ENCODE data around the gene CACNA2D4.
"Not testable (repeated sequence)": the region's sequence is repeated elsewhere in the genome, so short reads cannot be mapped to it uniquely, and the experiment has no call there.

The CACNA2D4 gene

GRCh38 chr12:1820191-1820895 is 98.1 kb downstream of the CACNA2D4 start, which contains the start of gene LRTM2:
Gene LRTM2 (plus strand): TSS chr12:1820565. CDS start chr12:1828149, 7,584 bp downstream.
- Histone ChIP-seq H3K27me3 (ENCODE audit: insufficient read depth, low read length) (peaks cover 38% of the 10 kb centered on the region), H3K36me3 (ENCODE audit: insufficient read depth, low read depth, low read length) (no peaks in the 10 kb centered on the region), H3K9ac (ENCODE audit: low read depth, low read length) (no peak within 1 kb of the TSS), H3K4me3 (ENCODE audit: low read length) (peak within 1 kb of the TSS; percentile 48; the same call in 1 of the 2 replicates), H3K27ac (ENCODE audit: low read length) (no peak within 1 kb of the TSS), H3K4me1 (ENCODE audit: insufficient read depth, low read length) (no peaks in the 10 kb centered on the region), H3K9me3 (ENCODE audit: insufficient read depth, low read depth, low read length) (no peaks in the 10 kb centered on the region)

- H3K27ac ChIP-seq (ENCODE audit: low read length) = no peak overlapping the region
- H3K4me3 ChIP-seq (ENCODE audit: low read length) = no peak overlapping the region; the same call in 1 of the 2 replicates
- H3K9ac ChIP-seq (ENCODE audit: low read depth, low read length) = no peak overlapping the region
- H3K9me3 ChIP-seq (ENCODE audit: insufficient read depth, low read depth, low read length) = no peaks in the 10 kb centered on the region
- H3K36me3 ChIP-seq (ENCODE audit: insufficient read depth, low read depth, low read length) = no peaks in the 10 kb centered on the region
- no peaks in the 10 kb centered on the region for H3K4me1 ChIP-seq (ENCODE audit: insufficient read depth, low read length)
- peaks cover 38% of the 10 kb centered on the region for H3K27me3 ChIP-seq (ENCODE audit: insufficient read depth, low read length)
Observed at GRCh38 chr12:1819571-1819970, 98.9 kb downstream of the CACNA2D4 start.

GRCh38 chr12:1819050-1819449 is 99.4 kb downstream of the CACNA2D4 start:
- H3K4me1 ChIP-seq (ENCODE audit: insufficient read depth, low read length) = no peaks in the 10 kb centered on the region

GRCh38 chr12:1817928-1818327 is 100.5 kb downstream of the CACNA2D4 start:
- peaks cover 38% of the 10 kb centered on the region for H3K27me3 ChIP-seq (ENCODE audit: insufficient read depth, low read length)

More at GRCh38 chr12:1819050-1819449, 99.4 kb downstream of the CACNA2D4 start:
- no peaks in the 10 kb centered on the region for H3K36me3 ChIP-seq (ENCODE audit: insufficient read depth, low read depth, low read length)
- H3K9ac ChIP-seq (ENCODE audit: low read depth, low read length) = no peak overlapping the region
- H3K4me3 ChIP-seq (ENCODE audit: low read length) = no peak overlapping the region
- peaks cover 38% of the 10 kb centered on the region for H3K27me3 ChIP-seq (ENCODE audit: insufficient read depth, low read length)
- no peaks in the 10 kb centered on the region for H3K9me3 ChIP-seq (ENCODE audit: insufficient read depth, low read depth, low read length)
- H3K27ac ChIP-seq (ENCODE audit: low read length) = no peak overlapping the region

GRCh38 chr12:1816730-1817348 is 101.6 kb downstream of the CACNA2D4 start:
- Histone ChIP-seq H3K9me3 (ENCODE audit: insufficient read depth, low read depth, low read length) (no peaks in the 10 kb centered on the region), H3K4me1 (ENCODE audit: insufficient read depth, low read length) (no peaks in the 10 kb centered on the region), H3K36me3 (ENCODE audit: insufficient read depth, low read depth, low read length) (no peaks in the 10 kb centered on the region), H3K27ac (ENCODE audit: low read length) (no peak overlapping the region), H3K9ac (ENCODE audit: low read depth, low read length) (no peak overlapping the region), H3K4me3 (ENCODE audit: low read length) (no peak overlapping the region), H3K27me3 (ENCODE audit: insufficient read depth, low read length) (peaks cover 30% of the 10 kb centered on the region)

More at GRCh38 chr12:1817928-1818327, 100.5 kb downstream of the CACNA2D4 start:
- not testable (repeated sequence) for H3K4me3 ChIP-seq (ENCODE audit: low read length); H3K27ac ChIP-seq (ENCODE audit: low read length); H3K9ac ChIP-seq (ENCODE audit: low read depth, low read length); H3K36me3 ChIP-seq (ENCODE audit: insufficient read depth, low read depth, low read length); H3K4me1 ChIP-seq (ENCODE audit: insufficient read depth, low read length); H3K9me3 ChIP-seq (ENCODE audit: insufficient read depth, low read depth, low read length)

- H3K9ac ChIP-seq (ENCODE audit: low read depth, low read length) = no peak overlapping the region
- H3K27me3 ChIP-seq (ENCODE audit: insufficient read depth, low read length) = peaks cover 22% of the 10 kb centered on the region
- H3K4me3 ChIP-seq (ENCODE audit: low read length) = no peak overlapping the region
- H3K36me3 ChIP-seq (ENCODE audit: insufficient read depth, low read depth, low read length) = no peaks in the 10 kb centered on the region
- H3K27ac ChIP-seq (ENCODE audit: low read length) = no peak overlapping the region
- no peaks in the 10 kb centered on the region for H3K9me3 ChIP-seq (ENCODE audit: insufficient read depth, low read depth, low read length)
- no peaks in the 10 kb centered on the region for H3K4me1 ChIP-seq (ENCODE audit: insufficient read depth, low read length)
Observed at GRCh38 chr12:1815814-1816729, 102.4 kb downstream of the CACNA2D4 start.

- Histone ChIP-seq H3K27ac (ENCODE audit: low read length) (no peak overlapping the region), H3K4me3 (ENCODE audit: low read length) (no peak overlapping the region), H3K4me1 (ENCODE audit: insufficient read depth, low read length) (no peaks in the 10 kb centered on the region), H3K9me3 (ENCODE audit: insufficient read depth, low read depth, low read length) (no peaks in the 10 kb centered on the region), H3K36me3 (ENCODE audit: insufficient read depth, low read depth, low read length) (no peaks in the 10 kb centered on the region), H3K9ac (ENCODE audit: low read depth, low read length) (no peak overlapping the region), H3K27me3 (ENCODE audit: insufficient read depth, low read length) (peaks cover 12% of the 10 kb centered on the region)
Observed at GRCh38 chr12:1815108-1815507, 103.3 kb downstream of the CACNA2D4 start.

GRCh38 chr12:1814266-1814665 is 104.2 kb downstream of the CACNA2D4 start:
- Histone ChIP-seq H3K27me3 (ENCODE audit: insufficient read depth, low read length) (peaks cover 4% of the 10 kb centered on the region), H3K27ac (ENCODE audit: low read length) (no peak overlapping the region), H3K4me1 (ENCODE audit: insufficient read depth, low read length) (no peaks in the 10 kb centered on the region), H3K36me3 (ENCODE audit: insufficient read depth, low read depth, low read length) (no peaks in the 10 kb centered on the region), H3K9ac (ENCODE audit: low read depth, low read length) (no peak overlapping the region), H3K9me3 (ENCODE audit: insufficient read depth, low read depth, low read length) (no peaks in the 10 kb centered on the region), H3K4me3 (ENCODE audit: low read length) (no peak overlapping the region)

- H3K27ac ChIP-seq (ENCODE audit: low read length) = no peak overlapping the region
- no peaks in the 10 kb centered on the region for H3K27me3 ChIP-seq (ENCODE audit: insufficient read depth, low read length)
- H3K4me3 ChIP-seq (ENCODE audit: low read length) = no peak overlapping the region
- H3K9ac ChIP-seq (ENCODE audit: low read depth, low read length) = no peak overlapping the region
- no peaks in the 10 kb centered on the region for H3K4me1 ChIP-seq (ENCODE audit: insufficient read depth, low read length)
- no peaks in the 10 kb centered on the region for H3K9me3 ChIP-seq (ENCODE audit: insufficient read depth, low read depth, low read length)
- H3K36me3 ChIP-seq (ENCODE audit: insufficient read depth, low read depth, low read length) = no peaks in the 10 kb centered on the region
Observed at GRCh38 chr12:1812650-1813302, 105.7 kb downstream of the CACNA2D4 start.

- no peaks in the 10 kb centered on the region for H3K4me1 ChIP-seq (ENCODE audit: insufficient read depth, low read length)
- no peak overlapping the region for H3K9ac ChIP-seq (ENCODE audit: low read depth, low read length)
- H3K27me3 ChIP-seq (ENCODE audit: insufficient read depth, low read length) = no peaks in the 10 kb centered on the region
- H3K36me3 ChIP-seq (ENCODE audit: insufficient read depth, low read depth, low read length) = no peaks in the 10 kb centered on the region
- H3K9me3 ChIP-seq (ENCODE audit: insufficient read depth, low read depth, low read length) = no peaks in the 10 kb centered on the region
- H3K4me3 ChIP-seq (ENCODE audit: low read length) = no peak overlapping the region
- H3K27ac ChIP-seq (ENCODE audit: low read length) = no peak overlapping the region
Observed at GRCh38 chr12:1811948-1812291, 106.5 kb downstream of the CACNA2D4 start.

GRCh38 chr12:1811281-1811947 is 107.0 kb downstream of the CACNA2D4 start:
- H3K27me3 ChIP-seq (ENCODE audit: insufficient read depth, low read length) = no peaks in the 10 kb centered on the region
- no peak overlapping the region for H3K4me3 ChIP-seq (ENCODE audit: low read length)

More at GRCh38 chr12:1811281-1811947, 107.0 kb downstream of the CACNA2D4 start:
- H3K27ac ChIP-seq (ENCODE audit: low read length) = no peak overlapping the region
- no peaks in the 10 kb centered on the region for H3K9me3 ChIP-seq (ENCODE audit: insufficient read depth, low read depth, low read length)
- no peaks in the 10 kb centered on the region for H3K4me1 ChIP-seq (ENCODE audit: insufficient read depth, low read length)
- no peak overlapping the region for H3K9ac ChIP-seq (ENCODE audit: low read depth, low read length)
- no peaks in the 10 kb centered on the region for H3K36me3 ChIP-seq (ENCODE audit: insufficient read depth, low read depth, low read length)
